GM04504 (cell line): ENCODE data around the gene ELMO1.
A peak's percentile ranks its signal among the peaks of the same experiment; 100 is the strongest.

Experiments
- DNase-seq: peaks from one replicate; pipeline ENCODE4 v3.0.0-alpha.2; 2012; ENCODE audit warnings: low read depth

ELMO1 gene

DNA sequence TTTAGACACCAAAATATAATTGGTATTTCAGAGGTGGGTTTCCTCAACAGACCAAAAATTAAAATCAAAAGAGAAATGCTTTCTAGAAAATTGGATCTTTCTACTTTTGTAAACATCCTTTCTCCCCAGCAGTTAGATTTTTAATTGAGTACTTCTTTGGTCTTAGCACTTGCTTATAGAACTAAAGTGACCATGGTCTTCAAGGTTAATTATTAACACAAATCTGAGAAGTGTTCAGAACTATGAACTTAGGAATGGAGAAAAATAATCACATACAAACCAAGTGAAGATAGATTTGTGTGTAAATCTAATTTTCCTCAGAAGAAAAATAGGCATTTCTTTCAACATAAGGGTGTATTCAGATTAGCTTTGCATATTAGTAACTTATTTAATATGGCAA, 355.4 kb downstream of the ELMO1 start:
- no peak for DNase-seq

DNA sequence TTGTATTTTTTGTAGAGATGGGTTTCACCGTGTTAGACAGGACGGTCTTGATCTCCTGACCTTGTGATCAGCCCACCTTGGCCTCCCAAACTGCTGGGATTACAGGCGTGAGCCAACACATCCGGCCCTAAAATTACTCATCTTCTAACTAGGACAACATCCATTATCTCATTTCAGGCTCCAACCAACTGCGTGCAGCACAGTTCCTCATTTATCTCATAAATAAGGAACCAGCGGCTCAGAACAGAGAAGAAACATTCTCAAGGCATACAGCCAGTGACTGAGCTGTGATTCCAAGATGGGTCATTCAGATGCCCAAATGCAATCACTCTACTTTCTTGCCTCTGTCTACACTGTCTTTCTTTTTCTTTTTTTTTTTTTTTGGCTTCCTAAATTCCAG, 356.1 kb downstream of the ELMO1 start:
- no peak for DNase-seq

DNA sequence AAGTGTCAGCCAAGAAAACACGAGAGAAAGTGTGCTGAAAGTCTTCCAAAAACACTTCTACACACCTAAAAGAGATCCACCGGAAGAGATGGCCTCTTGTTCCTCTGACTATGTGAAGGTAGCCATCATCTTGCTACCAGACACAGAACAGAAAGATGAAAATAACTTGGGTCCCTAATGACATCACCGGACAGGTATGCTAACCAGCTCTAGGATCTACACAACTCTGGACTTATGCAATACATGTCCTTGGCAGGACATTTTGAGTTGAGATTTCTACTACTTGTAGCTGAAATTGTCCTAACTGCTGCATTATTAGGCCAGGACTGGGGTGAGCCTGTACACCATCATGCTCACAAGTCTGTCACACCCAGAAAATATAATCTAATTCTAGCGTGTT, 358.7 kb downstream of the ELMO1 start:
- DNase-seq: no peak

DNA sequence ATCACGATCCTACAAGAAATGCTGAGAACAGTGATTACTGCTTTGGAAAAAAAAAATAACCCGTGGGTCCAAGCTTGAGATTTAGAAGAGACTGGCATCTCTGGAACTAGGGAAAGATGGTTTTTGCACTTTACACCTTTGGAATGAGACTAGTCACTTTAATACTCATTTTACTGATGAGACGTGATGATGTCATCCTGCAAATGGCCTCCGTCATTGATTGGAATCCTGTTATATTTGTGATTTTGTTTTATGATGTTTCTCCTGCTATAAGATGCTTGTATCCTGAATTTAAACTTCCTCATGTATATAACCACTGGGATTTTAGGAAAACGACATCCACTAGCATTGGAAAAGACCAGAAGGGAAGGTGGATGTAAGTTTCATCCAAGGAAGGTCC, 363.1 kb downstream of the ELMO1 start:
- DNase-seq: no peak

DNA sequence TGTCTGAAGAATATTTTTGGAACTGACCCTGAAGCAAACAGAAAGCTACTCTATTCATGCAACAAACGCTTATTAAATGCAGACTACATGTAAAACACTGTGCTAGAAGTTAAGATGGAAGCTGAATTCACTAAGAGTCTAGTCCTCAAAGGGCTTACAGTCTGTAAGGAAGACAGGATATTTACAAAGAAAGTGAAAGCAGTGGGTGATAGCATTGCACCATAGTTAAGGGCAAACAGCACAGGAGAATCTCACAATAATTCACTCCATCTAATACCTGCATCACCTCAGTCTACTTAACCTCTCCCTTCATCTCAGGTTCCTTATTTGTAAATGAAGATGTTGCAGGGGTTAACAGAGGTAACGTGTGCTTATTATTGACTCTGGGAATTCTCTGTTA, 364.4 kb downstream of the ELMO1 start:
- DNase-seq: no peak

DNA sequence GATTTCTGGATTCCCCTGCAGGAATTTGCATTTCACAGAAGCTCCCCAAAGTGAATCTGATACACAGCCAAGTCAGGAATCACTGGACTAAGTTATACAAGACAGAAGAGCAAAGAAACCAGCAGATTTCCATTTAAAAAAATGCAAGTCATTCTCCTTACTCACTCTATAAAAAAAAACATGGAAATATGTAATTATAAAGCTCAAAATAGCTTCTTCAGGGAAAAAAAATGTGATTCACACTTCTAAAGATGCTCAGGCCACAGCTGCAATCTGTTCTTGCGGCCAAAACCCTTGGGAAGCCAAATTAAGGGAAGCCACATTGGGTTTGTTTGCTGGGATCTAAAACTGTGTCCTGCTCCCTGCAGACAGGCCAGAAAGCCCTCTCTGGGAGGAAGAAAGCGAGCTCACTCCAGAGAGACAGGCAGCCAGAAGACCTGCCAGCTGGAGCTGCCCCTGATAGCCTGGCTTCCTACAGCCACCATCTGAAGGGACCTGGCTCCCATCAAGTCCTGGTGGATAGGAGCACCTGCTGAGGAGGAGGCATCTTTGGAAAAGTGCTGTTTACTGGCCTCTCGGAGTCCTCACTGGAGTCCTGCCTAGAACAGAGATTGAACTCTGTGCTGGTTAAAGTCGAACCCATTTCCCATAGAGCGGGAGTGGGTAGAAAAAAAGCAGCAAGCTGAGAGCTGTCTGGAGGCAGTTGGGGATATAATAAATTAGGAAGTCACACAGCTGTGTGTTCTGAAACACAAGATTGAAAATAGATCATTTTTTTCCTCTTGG, 365.2 kb downstream of the ELMO1 start:
- DNase-seq: peak; percentile 17

DNA sequence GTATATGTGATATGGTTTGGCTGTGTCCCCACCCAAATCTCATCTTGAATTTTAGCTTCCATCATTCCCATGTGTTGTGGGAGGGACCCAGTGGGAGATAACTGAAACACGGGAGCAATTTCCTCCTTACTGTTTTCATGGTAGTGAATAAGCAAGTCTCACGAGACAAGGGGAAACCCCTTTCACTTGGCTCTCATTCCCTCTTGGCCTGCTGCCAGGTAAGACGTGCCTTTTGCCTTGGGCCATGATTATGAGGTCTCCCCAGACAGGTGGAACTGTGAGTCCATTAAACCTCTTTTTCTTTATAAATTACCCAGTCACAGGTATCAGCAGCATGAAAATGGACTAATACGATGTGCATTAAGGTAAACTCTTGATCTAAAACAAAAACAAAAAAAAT, 367.2 kb downstream of the ELMO1 start:
- DNase-seq: no peak

DNA sequence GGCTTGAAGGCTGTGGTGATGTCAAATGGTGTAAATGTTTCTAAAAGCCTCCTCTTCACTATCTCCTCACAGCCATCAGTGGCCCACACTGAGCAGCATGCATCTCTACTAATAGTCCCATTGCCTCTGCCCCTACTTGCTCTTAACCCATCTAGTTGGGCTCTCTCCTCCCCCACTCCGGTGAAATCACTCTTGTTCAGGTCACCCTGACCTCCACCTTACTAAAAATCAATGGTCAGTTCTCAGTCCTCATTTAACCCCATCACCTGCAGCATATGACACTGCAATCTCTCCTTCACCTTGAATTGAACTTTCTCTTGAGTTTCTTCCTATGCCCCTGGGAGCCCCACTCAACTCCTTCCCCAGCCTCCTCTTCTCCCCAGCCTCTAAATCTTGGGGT, 369.2 kb downstream of the ELMO1 start:
- DNase-seq: no peak

DNA sequence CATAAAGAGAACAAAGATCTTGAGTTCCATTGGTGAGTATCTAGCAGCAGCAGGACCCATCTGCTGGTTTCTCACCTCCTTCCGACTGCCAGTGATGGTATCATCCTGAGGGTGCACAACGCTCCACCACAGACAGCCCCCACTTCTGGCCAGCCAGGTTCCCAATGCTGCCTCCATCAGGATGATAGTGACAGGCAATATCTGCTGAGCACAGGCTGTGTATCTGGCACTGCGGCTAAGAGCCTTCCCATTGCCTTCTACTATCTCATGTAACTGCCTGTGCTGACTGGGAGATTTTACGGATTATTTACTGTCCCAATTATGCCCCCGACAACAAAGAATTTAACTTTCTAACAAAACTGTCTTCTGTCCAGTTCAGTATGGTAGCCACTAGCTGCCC, 372.0 kb downstream of the ELMO1 start:
- no peak for DNase-seq

DNA sequence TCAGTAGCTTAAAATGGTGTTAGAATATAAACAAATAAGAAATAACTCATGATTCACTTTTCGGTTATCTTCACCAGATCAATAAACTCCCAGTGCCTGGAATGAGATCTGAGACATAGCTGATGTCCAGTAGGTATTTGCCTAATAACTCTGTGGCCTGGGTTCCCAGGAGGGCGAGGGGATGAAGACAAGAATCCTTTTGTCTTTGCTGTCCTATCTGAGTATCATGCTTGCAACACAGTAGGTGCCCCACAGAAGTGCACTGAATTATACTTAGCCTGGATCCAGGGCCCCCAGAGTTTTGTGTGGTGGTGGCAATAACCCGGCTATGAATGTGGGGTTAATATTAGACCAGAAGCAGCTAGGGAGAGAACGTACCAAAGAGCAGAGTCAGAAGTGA, 374.3 kb downstream of the ELMO1 start:
- no peak for DNase-seq

DNA sequence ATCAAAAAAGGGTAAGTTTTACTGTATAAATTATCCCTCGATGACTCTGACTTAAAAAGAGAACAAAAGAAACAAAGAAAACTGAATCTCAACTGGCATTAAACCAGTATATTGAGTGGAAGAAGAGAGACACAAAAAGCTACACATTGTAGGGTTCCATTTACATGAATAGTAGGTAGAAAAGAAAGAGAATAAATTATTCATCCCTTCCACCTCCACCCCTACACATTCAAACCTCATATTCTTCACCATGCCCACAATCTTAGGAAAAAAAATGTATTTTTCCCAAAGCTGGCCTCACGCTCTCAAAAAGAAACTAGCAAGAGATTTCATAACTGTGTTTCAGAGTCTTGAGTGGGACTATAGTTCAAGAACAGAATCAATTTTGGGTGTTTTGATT, 377.5 kb downstream of the ELMO1 start:
- DNase-seq: no peak

DNA sequence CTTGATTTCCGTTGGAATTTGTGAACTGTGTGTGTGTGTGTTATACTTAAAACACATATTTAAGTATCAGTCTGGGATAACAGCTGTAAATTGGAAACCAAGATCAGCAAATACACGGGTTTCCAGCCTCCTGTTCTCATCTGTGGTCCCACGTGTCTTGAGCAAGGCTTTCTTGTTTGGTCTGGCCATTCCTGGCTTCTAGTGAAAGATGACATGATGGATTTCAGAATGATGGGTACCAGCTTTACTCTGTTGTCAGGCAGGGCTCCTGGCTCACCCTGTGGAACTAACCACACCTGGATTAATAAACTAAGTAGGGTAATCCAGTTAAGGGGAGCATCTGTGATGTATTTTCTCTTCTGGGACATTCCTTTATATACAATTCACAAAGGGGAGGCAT, 378.2 kb downstream of the ELMO1 start:
- no peak for DNase-seq

DNA sequence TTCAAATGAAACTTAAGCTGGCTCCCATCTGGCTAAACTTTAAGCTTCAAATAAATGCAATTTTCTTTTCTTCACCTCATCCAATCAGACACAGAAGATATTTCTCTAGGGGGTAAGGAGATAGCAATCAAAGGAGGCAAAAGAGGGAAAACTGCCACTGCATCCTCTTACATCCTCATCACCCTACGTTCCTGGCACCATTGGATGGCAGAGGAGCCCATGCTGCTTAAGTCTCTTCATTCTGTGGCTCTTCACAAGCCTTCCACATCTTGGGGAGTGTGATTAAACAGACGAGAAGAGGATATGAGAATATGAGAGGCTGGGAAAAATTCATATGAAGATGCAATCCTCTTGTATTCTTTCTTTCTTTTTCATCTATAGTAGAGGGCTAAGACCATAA, 378.6 kb downstream of the ELMO1 start:
- DNase-seq: no peak

DNA sequence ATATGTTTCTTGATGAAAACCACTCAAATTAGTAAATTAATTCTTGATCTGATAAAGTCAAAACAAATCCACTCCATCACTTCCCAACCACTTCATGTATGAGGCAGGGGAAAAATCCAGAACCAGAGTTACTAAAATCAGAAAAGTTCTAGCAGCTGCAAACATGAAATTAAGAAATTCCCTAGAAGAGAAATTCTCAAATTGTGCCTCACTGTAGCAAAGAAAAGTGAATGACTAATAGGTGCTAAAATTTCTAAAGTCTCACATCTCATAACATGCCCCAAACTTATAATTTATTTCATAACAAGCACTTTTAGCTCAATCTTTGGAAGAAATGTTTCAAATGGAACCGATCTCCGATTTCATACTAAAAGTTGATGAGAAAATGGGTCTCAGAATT, 379.3 kb downstream of the ELMO1 start:
- DNase-seq: no peak

DNA sequence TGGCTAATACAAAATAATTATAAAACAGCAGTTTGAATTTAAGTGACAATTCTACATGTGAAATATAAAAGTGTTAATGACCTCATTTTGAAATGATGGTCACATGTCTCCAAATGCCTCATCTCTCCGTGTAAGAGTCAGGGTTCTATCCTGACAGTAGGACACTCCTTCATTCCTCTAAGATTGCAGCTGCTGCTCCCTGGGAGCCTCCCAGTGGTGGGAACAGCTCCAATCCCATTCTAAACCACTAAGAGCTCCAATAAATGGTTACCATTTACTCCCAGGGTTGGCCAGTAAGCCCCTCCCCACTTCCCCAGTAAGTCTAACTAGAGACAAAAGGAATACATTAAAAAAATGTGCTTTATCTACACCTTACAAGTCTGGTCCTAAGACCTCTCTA, 379.8 kb downstream of the ELMO1 start:
- no peak for DNase-seq

DNA sequence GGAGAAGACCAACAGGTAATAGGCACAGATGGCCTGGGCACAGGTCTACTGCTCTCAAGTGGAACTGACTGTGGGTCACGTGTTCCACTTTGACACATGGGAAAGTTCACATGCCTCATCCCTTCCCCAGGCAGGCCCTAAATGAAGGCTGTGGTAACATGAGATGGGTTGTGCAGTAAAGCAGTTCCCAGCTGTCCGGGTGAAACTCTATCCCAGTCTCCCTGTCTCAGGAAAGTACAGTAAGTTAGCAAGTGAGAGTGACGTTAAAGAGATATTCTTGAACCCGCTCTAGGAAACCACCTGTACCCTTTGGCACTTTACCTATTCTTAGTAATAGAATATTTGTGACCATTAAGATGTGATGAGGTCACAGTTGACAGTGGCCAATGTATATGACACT, 380.6 kb downstream of the ELMO1 start:
- no peak for DNase-seq

DNA sequence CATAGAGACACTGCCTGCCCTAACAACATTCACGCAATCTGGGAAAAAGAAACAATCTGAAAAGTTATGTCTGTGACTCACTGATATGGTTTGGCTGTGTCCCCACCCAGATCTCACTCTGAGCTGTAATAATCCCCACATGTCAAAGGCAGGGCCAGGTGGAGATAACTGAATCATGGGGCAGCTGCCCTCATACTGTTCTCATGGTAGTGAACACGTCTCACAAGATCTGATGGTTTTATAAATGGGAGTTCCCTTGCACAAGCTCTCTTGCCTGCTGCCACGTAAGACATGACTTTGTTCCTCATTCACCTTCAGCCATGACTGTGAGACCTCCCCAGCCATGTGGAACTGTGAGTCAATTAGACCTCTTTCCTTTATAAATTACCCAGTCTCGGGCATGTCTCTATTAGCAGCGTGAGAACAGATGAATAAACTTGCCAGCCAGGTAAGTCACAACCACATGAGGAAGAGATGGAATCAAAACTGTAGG, 382.8 kb downstream of the ELMO1 start:
- no peak for DNase-seq

DNA sequence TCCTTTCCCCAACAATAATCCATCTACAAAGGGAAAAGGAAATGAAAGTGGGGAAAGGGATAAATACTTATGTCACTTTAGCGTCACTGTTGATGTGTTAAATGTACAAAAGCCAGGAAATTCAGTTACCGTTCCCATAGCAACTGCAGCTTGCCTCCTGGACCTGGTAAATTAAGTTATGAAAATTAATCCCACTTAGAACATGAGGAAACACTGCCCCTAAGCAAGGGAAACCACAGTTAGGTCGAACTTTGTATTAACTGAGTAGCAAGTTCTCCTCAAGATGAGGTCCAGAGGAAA, 386.2 kb downstream of the ELMO1 start:
- no peak for DNase-seq

DNA sequence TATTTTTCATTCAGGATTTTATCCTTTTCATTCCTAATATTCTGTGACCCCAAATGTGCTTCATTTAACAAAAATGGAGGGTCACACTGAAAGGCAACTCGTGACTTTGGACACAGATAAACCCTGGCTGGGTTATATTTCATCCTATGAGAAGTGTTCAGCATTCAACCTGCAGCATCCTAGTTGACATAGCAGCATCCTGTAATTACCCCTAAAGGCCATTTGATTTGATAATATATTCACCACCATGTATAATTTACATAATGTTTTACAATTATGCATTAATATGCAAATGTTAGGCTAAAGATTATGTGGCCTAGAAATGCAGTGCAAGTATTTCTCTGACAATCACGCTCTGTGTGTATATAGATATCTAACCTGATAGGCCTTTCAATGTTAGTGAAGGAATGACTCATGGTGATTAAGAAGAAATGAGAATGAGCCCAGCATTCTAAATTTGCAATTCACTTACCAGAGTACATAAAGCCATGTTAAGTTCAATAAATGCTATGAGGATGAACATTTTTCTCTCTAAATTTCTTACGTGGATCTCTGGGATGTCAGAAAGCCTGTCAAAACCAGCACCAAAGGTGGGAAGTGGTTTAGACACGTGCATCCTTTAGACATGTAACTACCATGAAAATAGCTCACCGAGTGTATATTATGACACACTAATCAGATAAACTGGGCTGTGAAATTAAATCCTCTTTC, 386.7 kb downstream of the ELMO1 start:
- no peak for DNase-seq

DNA sequence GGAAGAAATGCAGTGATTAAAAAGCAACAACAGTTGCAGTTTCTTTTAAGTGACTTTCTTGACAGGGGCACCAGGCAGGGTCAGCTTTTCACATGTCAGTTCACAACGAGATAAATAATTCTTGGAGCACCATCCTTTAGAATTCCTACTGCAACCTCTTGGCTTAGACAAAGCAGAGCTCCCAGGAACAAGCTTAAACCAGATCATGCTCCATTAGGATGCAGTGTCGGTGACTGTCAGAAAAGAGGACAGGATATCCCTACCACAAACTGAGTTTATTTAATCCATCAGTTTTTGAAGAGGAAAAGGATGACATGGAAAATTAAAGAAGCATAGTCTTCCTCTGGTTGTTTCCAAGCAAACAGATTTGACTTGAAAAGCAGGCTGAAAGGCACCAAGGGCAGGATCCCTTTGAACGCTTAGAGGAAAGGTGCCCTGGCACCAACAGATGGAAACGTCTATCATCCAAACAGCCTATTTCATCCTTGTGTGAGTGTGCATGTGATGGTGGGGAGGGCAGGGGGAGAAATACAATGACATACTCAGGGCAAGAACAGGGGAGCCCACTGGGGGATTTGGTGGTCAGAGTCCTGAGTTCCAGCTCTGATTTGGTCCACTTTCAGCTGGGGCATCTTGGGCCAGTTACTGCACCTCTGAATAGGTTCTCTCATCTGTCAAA, 392.3 kb downstream of the ELMO1 start:
- DNase-seq: no peak

DNA sequence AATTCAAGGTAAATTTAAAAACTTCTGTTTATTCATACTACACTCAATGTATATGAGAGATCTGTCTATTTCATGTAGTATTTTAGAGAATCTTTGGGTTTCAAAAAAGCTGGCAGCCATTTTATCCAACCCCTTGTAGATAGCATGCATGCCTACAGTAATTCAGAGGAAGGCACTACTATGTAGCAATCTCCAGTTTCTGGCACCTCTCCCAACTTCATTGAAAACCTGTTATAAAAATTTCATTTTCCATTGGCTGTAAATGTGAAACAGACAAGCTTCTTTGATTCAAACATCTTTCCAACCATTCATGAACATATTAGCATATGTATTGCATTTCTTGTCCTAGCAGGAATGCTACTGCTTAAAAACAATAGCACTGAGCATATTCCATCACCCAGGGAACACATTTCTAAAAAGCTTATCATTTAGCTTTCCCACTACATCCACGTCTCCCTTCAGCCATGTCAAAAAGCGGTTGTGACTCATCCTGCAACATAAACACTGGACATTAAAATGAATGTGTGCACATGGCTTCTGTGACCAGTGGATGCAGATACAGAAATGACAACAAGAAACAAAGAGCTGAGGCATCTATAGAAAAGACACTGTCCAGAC, 393.9 kb downstream of the ELMO1 start:
- DNase-seq: no peak

DNA sequence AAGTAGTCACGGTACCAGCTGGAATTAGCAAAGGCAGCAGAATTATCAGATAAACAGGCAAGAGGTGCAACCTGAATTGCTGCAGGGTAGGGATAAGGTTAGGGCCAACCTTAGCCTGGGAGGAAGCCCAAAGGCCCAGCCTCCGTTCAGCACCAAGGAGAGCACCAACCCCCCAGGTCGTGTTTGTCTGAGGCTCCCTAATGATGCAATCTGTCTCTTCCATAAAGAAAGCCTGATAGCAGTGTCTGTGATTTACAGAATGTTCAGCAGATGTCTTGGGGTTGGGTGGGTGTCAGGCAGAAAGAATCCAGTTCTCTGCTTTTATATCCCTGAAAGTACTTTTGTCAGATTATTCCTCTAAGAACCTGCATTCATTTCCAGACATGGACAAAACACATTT, 396.0 kb downstream of the ELMO1 start:
- no peak for DNase-seq

DNA sequence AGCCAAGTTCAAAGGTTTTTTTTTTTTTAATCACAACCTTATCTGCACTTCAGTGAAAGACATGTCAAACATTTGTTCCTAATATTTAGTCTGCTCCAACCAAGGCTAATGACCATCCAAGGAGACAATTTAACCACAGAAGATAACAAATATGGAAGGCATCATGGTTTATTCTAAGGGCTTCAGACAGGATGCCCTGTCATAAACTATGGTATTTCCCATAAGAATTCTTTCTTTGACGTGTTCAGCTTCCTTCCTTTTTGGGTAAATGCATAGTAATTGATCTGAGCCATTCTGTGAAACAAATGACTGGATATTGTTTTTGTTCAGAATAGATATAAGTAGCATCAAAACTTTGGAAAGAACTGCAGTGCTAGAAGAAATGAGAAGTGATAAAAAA, 397.9 kb downstream of the ELMO1 start:
- no peak for DNase-seq
